ENCODE results near the gene SETD2.

GRCh38 chr3:46966811-46967210 is 197.1 kb downstream of the SETD2 start:
- TF ChIP-seq, protein P1, sequence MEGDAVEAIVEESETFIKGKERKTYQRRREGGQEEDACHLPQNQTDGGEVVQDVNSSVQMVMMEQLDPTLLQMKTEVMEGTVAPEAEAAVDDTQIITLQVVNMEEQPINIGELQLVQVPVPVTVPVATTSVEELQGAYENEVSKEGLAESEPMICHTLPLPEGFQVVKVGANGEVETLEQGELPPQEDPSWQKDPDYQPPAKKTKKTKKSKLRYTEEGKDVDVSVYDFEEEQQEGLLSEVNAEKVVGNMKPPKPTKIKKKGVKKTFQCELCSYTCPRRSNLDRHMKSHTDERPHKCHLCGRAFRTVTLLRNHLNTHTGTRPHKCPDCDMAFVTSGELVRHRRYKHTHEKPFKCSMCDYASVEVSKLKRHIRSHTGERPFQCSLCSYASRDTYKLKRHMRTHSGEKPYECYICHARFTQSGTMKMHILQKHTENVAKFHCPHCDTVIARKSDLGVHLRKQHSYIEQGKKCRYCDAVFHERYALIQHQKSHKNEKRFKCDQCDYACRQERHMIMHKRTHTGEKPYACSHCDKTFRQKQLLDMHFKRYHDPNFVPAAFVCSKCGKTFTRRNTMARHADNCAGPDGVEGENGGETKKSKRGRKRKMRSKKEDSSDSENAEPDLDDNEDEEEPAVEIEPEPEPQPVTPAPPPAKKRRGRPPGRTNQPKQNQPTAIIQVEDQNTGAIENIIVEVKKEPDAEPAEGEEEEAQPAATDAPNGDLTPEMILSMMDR (IDR thresholded peaks at IDR 0.05) = no peak
- TF ChIP-seq POLR2A (IDR thresholded peaks at IDR 0.05) = no peak

All from uterus (tissue), 2 donors.